GM12878 (cell line): ENCODE results near the gene ENPP7. TPM values are rescaled to one million over a fixed set of nuclear protein-coding genes. Genes with fewer than 3 reads are reported as not detected.

Experiments
- CHD1 ChIP-seq: IDR thresholded peaks from 2 replicates; pipeline ENCODE4 v1.6.1; 2012; ENCODE audit warnings: low read depth, low read length, improper control_type of control experiment
- CUX1 ChIP-seq: IDR thresholded peaks from 2 replicates; pipeline ENCODE4 v1.6.1; 2012; ENCODE audit warnings: improper control_type of control experiment, low read depth, low read length; ENCODE audit not compliant: insufficient replicate concordance
- EZH2 ChIP-seq: IDR thresholded peaks from 2 replicates; pipeline ENCODE4 v1.6.1; 2012; ENCODE audit warnings: low read depth, mild to moderate bottlenecking, control low read depth, inconsistent platforms, low read length, borderline replicate concordance; ENCODE audit not compliant: control insufficient read depth
- HDAC2 ChIP-seq: fragments of 200-600 bp; sonication (generic); IDR thresholded peaks from 2 replicates; pipeline ENCODE4 v1.6.1; 2017
- LARP7 ChIP-seq: fragments of 450-650 bp; IDR thresholded peaks from 2 replicates; pipeline ENCODE4 v1.6.1; 2017; ENCODE audit warnings: mild to moderate bottlenecking
- MEF2A ChIP-seq: IDR thresholded peaks from 2 replicates; pipeline ENCODE4 v1.6.1; 2011; ENCODE audit warnings: low read depth, mild to moderate bottlenecking, low read length, moderate library complexity; ENCODE audit not compliant: insufficient read depth
- MXI1 ChIP-seq: fragments of 150-350 bp; IDR thresholded peaks from 2 replicates; pipeline ENCODE4 v1.6.1; 2011; ENCODE audit warnings: low read depth, mild to moderate bottlenecking, inconsistent platforms, low read length, improper control_type of control experiment
- NBN ChIP-seq: fragments of 450-650 bp; IDR thresholded peaks from 2 replicates; pipeline ENCODE4 v1.6.1; 2016
- PKNOX1 ChIP-seq: fragments of 450-650 bp; IDR thresholded peaks from 2 replicates; pipeline ENCODE4 v1.6.1; 2016; ENCODE audit warnings: mild to moderate bottlenecking
- POLR2AphosphoS5 ChIP-seq: IDR thresholded peaks from 2 replicates; pipeline ENCODE4 v1.6.1; 2011; ENCODE audit warnings: mild to moderate bottlenecking, low read length, inconsistent platforms
- REST ChIP-seq: IDR thresholded peaks from 2 replicates; pipeline ENCODE4 v1.6.1; 2012; ENCODE audit warnings: mild to moderate bottlenecking, low read depth, low read length
- SIX5 ChIP-seq: IDR thresholded peaks from 2 replicates; pipeline ENCODE4 v1.6.1; 2011; ENCODE audit warnings: mild to moderate bottlenecking, low read depth, low read length, moderate library complexity; ENCODE audit not compliant: severe bottlenecking
- STAT1 ChIP-seq: fragments of 450-650 bp; conservative IDR thresholded peaks from 2 replicates; pipeline ENCODE4 v1.6.1; 2014; ENCODE audit warnings: antibody characterized with exemption, mild to moderate bottlenecking
- TCF12 ChIP-seq: IDR thresholded peaks from 2 replicates; pipeline ENCODE4 v1.6.1; 2011; ENCODE audit warnings: low read depth, mild to moderate bottlenecking, low read length
- ZNF217 ChIP-seq: fragments of 450-650 bp; IDR thresholded peaks from 2 replicates; pipeline ENCODE4 v1.6.1; 2017; ENCODE audit warnings: antibody characterized with exemption, mild to moderate bottlenecking
- polyA plus RNA-seq, 11 experiments: library from polyadenylated mRNA; depleted of rRNA in 4 of 11; unstranded in 6 of 11; stranded (reverse) in 5 of 11; fragments of >200 nt; fragmentation: Nextera tagmentation in 4 of 11; fragmentation: Illumina TruSeq in 1 of 11; extraction: Ambion mirVana in 4 of 11; extraction: Trizol in 1 of 11; gene quantifications; 1 replicate in 1 of 11; 2 replicates in 10 of 11; pipeline versions ENCODE4 v1.2.1 to v1.2.3, GENCODE V29; 2011 to 2016; ENCODE audit warnings: inconsistent platforms in 2 of 11, missing spikeins in 2 of 11, low read depth in 1 of 11
- total RNA-seq, 4 experiments: library from RNA; depleted of rRNA in 3 of 4; stranded (reverse); fragments of >200 nt in 3 of 4; fragmentation: Illumina TruSeq in 1 of 4; extraction: Trizol in 1 of 4; gene quantifications; 2 replicates each; pipeline versions ENCODE4 v1.2.1 to v1.2.3, GENCODE V29; 2013 to 2021
- TF ChIP-seq, protein P1 (sequence below): IDR thresholded peaks from 2 replicates; pipeline ENCODE4 v1.6.1; 2012; ENCODE audit warnings: low read length, inconsistent platforms
- TF ChIP-seq, protein P2 (sequence below): IDR thresholded peaks from 2 replicates; pipeline ENCODE4 v1.6.1; 2012; ENCODE audit warnings: low read depth, low read length, improper control_type of control experiment

Gene ENPP7
- total and polyA plus RNA-seq, 10 of the 15 experiments (the other 5 are each of a cell fraction or from before 2014, with no cell fraction given) = 0.04 to 0.41 (median 0.18) TPM; not detected in 1

DNA sequence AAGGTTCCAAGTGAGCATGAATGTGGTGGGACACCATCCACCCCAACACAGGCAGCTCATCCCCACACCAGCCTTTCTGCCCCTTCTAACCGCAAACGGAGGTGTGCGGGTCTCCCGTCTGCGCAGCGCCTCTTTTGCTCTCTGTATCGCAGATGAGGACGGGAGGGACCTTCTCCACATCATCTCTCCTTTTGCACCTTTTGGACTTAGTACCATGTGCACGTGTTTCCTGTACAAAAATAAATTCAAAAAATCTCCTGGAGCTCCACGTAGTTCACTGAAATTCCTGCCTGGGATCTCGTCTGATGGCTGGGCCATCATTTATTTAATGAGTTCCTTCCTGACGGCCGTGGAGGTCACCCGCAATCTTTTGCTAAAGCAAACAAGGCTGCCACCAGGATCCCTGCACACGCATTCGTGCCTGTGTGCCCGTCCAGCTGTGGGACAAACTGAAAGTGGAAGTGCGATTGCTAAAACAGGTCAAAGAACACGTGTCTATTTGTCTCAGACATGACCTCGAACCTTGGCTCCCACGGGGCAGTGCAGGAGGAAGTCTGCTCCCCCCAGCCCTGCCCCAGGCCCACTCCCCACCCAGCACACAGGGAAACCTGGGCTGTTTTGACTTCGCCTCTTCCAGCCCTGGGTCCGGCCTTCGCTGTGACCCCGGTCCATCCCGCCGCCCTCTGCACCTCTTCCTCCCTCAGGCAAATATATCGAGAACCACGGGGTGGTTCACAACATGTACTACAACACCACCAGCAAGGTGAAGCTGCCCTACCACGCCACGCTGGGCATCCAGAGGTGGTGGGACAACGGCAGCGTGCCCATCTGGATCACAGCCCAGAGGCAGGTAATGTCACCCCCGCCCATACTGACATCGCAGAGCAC, 2.3 kb downstream of the ENPP7 start (continued):
- TF ChIP-seq, protein P1, sequence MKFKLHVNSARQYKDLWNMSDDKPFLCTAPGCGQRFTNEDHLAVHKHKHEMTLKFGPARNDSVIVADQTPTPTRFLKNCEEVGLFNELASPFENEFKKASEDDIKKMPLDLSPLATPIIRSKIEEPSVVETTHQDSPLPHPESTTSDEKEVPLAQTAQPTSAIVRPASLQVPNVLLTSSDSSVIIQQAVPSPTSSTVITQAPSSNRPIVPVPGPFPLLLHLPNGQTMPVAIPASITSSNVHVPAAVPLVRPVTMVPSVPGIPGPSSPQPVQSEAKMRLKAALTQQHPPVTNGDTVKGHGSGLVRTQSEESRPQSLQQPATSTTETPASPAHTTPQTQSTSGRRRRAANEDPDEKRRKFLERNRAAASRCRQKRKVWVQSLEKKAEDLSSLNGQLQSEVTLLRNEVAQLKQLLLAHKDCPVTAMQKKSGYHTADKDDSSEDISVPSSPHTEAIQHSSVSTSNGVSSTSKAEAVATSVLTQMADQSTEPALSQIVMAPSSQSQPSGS = no peak
- TF ChIP-seq ZNF217 (no peak), STAT1 (no peak), EZH2 (no peak), PKNOX1 (no peak), LARP7 (no peak), SIX5 (no peak), POLR2AphosphoS5 (peak; percentile 54; the same call in 1 of the 2 replicates), HDAC2 (no peak), MXI1 (peak; percentile 90), NBN (no peak), MEF2A (no peak), CUX1 (no peak), CHD1 (no peak), REST (no peak), TCF12 (peak; percentile 76; the same call in 1 of the 2 replicates)
- TF ChIP-seq, protein P2, sequence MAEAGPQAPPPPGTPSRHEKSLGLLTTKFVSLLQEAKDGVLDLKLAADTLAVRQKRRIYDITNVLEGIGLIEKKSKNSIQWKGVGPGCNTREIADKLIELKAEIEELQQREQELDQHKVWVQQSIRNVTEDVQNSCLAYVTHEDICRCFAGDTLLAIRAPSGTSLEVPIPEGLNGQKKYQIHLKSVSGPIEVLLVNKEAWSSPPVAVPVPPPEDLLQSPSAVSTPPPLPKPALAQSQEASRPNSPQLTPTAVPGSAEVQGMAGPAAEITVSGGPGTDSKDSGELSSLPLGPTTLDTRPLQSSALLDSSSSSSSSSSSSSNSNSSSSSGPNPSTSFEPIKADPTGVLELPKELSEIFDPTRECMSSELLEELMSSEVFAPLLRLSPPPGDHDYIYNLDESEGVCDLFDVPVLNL = no peak
